ENCODE measurements around the gene STMP1.
A peak's percentile ranks its signal among the peaks of the same experiment; 100 is the strongest.
"Not testable (repeated sequence)": the region's sequence is repeated elsewhere in the genome, so short reads cannot be mapped to it uniquely, and the experiment has no call there.

STMP1 gene

GRCh38 chr7:135662373-135663114 lies at the start of gene STMP1:
Gene STMP1 (plus strand): TSS chr7:135662514.
- DNase-seq = peak; percentile 83

DNA sequence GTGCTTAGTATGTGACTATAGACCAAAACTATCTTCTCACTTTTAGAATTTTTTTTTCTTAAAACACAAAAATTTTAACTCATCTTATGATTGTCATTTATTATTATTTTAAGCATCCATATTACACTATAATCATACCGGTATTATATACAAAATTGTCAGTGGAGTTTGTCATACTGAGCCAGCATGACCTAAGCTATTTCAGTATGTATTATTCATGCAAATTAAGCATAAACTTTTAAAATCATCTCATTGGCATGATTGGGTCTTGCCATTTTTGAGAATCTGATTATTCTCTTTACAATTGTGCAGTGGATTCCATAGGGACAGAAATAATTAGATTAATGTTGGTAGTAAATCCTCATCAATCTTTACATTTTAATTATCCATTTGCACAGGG lies 46.2 kb upstream of the STMP1 start:
- no peak for DNase-seq

DNA sequence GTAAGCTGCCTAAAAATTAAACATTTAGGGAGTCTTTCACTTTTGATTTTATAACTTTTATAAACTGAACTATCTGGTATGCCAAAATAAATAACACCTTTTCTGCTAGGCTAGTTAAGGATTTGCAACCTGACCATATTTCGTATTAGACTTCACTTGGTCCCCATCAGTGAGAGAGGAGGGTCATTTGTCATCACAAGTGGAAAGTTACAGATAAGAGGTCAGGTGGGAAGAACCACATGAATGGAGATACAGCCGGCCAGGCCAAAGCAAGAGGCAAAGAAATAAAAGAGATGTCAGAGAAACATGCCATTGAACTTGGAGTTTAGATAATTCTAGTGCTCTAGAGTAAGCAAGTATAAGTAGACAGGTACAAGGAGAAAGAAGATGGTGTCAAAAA lies 44.5 kb upstream of the STMP1 start:
- no peak for DNase-seq

DNA sequence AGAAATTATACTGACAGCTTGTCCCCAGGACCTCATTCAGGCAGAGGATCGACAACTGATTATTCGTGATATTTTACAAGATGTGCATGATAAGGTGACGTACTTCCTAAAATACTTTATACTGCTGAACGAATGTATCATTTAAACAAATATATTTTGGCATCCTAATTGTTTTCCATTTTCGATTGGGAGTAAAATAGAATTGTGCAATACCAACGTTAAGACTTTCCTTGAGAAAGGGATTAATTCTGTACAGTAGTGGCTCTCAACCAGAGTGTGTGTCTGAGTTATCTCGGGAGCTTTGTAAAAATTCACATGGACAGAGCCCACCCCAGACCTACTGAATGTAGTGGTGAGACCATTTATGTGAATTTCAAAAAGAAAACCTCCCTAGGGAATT lies 43.8 kb upstream of the STMP1 start:
- DNase-seq = no peak

- DNase-seq = no peak
Measured at GRCh38 chr7:135620447-135620846, 41.9 kb upstream of the STMP1 start.

GRCh38 chr7:135620980-135621850 lies 41.1 kb upstream of the STMP1 start:
- DNase-seq = peak; percentile 37

- no peak for DNase-seq
Measured at GRCh38 chr7:135634191-135634878, 28.0 kb upstream of the STMP1 start.

DNA sequence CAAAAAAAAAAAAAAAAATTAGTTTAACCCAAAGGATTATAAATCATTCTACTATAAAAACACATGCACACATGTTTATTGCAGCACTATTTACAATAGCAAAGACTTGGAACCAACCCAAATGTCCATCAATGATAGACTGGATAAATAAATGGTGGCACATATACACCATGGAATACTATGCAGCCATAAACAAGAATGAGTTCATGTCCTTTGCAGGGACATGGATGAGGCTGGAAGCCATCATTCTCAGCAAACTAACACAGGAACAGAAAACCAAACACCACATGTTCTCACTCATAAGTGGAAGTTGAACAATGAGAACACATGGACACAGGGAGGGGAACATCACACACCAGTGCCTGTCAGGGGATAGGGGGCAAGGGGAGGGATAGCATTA lies 22.6 kb upstream of the STMP1 start:
- DNase-seq = not testable (repeated sequence)

DNA sequence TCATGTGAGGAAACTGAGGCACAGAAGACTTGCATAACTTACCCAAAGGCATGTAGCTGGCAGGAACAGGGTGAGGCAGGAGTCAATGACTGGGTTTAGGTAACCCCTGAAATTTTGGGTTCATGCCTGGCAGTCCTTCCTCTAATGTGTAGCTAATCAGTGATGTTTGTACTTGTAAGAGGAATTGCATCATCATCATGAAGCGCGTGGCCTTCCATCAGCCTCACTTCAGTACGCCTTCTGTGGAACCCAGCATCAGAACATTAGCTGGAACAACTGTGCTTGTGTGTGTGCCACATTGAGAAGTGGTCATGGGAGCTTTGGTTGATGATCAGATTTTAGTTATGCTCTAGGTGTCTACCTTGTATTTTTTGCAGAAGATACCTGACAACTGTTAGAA lies 18.2 kb upstream of the STMP1 start:
- no peak for DNase-seq

DNA sequence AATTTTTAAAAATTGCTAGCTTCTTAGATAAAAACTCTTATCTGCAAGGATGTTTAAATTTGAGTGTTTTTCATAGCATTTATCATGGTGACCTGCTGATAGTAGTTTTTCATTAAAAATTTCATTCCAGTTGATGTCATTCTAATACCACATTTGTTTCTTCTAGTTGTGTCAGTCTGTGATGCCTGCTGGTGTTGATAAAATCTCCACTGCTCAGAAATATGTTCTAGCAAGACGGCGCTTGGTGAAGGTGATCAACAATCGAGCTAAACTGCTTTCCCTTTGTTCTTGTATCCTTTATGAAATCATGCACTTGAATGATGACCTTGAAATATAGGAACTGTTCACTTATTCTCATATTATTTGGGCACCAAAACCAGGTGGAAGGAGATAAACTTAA lies 17.6 kb upstream of the STMP1 start:
- DNase-seq = no peak

- DNase-seq = no peak
Measured at GRCh38 chr7:135645296-135645904, 16.9 kb upstream of the STMP1 start.

- DNase-seq = no peak
Measured at GRCh38 chr7:135647755-135648154, 14.6 kb upstream of the STMP1 start.

DNA sequence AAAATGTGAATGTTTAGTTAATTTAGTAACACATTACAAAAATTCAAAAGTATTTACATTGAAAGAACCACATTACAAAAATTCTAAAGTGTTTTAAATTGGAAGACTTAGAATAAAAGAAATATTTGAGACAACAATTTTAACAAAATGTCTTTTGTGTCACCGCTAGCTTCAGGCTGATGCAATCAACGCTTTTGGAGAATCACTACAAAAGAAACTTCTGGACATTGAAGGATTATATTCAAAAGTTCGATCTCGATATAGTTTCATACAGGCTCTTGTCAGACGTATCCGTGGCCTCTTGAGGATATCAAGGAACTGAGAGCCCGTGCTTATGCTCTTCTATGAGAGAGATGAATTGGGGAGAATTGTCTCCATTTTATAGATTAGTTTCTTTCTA lies 14.1 kb upstream of the STMP1 start:
- no peak for DNase-seq

GRCh38 chr7:135650831-135651573 lies 11.3 kb upstream of the STMP1 start:
- no peak for DNase-seq

GRCh38 chr7:135653340-135654080 lies 8.8 kb upstream of the STMP1 start:
- no peak for DNase-seq

GRCh38 chr7:135658564-135658963 lies 3.8 kb upstream of the STMP1 start:
- DNase-seq = no peak

DNA sequence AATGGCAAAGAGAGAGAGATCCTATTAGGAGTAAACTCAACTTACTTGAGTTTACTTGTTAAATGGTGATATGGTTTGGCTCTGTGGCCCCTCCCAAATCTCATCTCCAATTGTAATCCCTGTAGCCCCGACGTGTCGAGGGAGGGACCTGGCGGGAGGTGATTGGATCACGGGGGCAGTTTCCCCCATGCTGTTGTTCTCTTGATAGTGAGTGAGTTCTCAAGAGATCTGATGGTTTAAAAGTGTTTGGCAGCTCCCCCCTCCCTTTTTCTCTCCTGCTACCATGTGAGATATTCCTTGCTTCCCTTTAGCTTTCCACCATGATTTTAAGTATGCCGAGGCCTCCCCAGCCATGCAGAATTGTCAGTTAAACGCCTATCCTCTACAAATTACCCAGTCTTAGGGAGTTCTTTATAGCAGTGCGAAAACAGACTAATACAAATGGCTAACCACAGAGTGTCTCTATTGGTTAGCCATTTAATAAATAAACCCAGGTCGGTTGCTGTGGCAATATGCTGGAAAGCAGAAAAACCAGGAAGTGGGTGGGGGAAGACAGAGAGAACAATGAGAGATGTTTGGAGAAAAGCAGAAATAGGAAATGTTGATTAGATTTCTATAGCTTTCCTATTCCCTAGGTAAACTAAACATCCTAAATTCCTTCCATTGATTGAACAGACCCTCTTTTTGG lies 3.0 kb upstream of the STMP1 start:
- DNase-seq = no peak

GRCh38 chr7:135661311-135662122 lies 797 bp upstream of the STMP1 start:
- no peak for DNase-seq

DNA sequence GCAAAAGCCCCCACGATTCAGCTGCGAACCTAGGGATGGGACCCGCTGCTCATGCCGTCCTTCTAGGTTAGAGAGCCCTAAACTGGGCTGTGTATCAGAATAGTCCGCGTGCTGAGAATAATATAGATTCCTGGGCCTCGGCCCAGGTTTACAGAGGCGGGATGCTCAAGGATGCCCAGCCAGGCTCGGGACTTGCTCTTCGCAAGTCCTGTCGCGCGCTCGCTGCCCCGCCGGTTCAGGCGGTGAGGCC lies 266 bp upstream of the STMP1 start:
- no peak for DNase-seq

- no peak for DNase-seq
Measured at GRCh38 chr7:135664046-135664589, 1.8 kb downstream of the STMP1 start.

Data from DMS 273 treated with DMSO at 0.1 percent for 48 hours (cell line).